HG03066 (cell line): ENCODE measurements around the gene ZDHHC14.
"Not testable (repeated sequence)": the region's sequence is repeated elsewhere in the genome, so short reads cannot be mapped to it uniquely, and the experiment has no call there.

ENCODE experiments used
- ATAC-seq: cut with Tn5 transposase; IDR thresholded peaks from one replicate; pipeline ENCODE4 v1.9.1; 2021; ENCODE audit warnings: low read depth; ENCODE audit not compliant: unreplicated experiment

ZDHHC14 gene

GRCh38 chr6:157718503-157719187 lies 337.7 kb downstream of the ZDHHC14 start:
- ATAC-seq: no peak

- not testable (repeated sequence) for ATAC-seq
Measured at GRCh38 chr6:157720964-157721363, 340.0 kb downstream of the ZDHHC14 start.

GRCh38 chr6:157721426-157721825 lies 340.4 kb downstream of the ZDHHC14 start:
- ATAC-seq: no peak

GRCh38 chr6:157721830-157722229 lies 340.8 kb downstream of the ZDHHC14 start:
- no peak for ATAC-seq

GRCh38 chr6:157723376-157723775 lies 342.4 kb downstream of the ZDHHC14 start:
- ATAC-seq: no peak

- no peak for ATAC-seq
Measured at GRCh38 chr6:157724138-157724820, 343.3 kb downstream of the ZDHHC14 start.

- ATAC-seq: no peak
Measured at GRCh38 chr6:157724960-157725741, 344.2 kb downstream of the ZDHHC14 start.

- ATAC-seq: no peak
Measured at GRCh38 chr6:157725836-157726235, 344.8 kb downstream of the ZDHHC14 start.

GRCh38 chr6:157726892-157727628 lies 346.1 kb downstream of the ZDHHC14 start:
- ATAC-seq: no peak
